NCI-H69 (cell line): ENCODE data around the gene CFB.
"Not testable (repeated sequence)": the region's sequence is repeated elsewhere in the genome, so short reads cannot be mapped to it uniquely, and the experiment has no call there.

Experiments used
- DNase-seq: peaks from one replicate; lab custom pipeline; 2025; lab: John Stamatoyannopoulos, UW

The CFB gene

DNA sequence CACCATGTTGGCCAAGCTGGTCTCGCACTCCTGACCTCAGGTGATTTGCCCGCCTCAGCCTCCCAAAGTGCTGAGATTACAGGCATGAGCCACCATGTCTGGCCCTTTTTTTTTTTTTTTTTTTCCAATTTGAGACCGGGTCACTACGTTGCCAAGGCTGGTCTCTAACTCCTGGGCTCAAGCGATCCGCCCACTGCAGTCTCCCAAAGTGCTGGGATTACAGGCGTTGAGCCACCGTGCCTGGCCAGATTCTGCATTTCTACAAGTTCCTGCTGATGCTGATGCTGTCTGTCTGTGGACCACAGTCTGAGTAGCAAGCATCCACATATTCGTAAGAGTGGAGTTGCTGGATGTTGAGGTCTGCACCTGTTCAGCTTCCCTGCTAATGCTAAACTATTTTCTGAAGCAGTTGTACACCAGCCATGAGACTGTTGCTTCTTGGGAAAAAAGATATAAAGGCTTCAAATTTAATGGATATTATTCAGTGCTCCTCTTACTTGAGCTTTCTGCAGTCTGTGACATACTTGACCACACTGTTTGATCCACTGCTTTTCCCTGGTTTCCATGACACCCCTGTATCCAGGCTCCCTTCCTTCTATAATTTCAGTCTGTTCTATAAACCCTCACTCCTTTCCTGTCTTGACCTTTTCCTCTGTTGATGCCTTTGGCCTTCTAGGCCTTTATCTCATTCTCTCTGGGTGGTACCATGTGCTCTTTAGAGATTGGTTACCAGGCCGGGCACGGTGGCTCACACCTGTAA is 33.9 kb upstream of the CFB start:
- DNase-seq, result no peak

DNA sequence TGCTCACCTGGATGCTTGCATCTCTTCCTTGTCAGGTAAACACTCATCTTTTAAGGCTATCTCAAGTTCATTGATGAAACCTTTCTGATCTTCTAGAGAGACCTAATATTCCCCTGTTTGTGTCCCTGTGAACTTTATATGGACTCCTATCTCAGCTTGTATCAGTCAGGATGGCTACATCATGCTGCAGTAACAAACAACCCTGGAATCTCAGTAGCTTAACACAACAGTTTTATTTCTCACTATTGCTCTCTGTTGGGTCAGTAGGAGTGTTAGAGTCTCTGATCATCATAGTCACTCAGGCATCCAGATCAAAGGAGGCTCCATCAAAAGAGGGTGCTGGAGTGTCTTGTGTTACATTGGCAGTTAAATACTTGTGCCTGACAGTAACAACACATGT is 30.5 kb upstream of the CFB start:
- DNase-seq, result no peak

DNA sequence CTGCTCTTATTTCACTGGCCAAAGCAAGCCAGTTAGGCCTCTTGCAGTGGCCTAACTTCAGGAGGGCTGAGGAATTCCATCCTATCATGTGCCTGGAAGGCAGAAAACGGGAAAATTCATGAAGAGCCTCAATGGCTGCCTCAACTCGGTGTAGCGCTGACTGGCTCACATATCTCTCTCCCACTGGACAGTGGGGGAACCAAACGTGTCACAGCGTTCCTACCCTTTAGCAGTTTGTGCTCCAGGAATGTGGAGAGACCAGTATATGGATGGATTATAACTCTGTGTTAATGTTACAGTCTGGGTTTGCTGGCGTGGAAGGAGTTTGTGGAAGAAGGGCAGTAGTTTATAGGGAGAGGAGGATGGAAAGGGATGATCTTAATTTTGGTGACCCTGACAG is 30.1 kb upstream of the CFB start:
- DNase-seq, result no peak

DNA sequence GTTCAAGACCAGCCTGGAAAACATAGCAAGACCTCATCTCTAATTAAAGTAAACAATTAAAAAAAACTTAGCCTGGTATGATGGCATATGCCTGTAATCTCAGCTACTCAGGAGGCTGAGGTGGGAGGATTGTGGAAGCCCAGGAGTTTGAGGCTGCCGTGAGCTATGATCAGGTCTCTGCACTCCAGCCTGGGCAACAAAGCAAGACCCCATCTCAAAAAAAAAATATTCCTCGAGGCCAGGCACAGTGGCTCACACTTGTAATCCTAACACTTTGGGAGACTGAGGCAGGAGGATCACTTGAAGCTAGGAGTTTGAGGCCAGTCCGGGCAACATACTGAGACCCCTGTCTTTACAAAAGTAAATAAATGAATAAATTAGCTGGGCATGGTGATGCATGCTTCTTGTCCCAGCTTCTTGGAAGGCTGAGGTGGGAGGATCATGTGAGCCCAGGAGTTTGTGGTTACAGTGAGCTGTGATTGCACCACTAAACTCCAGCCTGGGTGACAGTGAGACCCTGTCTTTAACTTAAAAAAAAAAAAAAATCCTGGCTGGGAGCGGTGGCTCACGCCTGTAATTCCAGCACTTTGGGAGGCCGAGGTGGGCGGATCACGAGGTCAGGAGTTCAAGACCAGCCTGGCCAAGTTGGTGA is 27.7 kb upstream of the CFB start:
- no peak for DNase-seq

DNA sequence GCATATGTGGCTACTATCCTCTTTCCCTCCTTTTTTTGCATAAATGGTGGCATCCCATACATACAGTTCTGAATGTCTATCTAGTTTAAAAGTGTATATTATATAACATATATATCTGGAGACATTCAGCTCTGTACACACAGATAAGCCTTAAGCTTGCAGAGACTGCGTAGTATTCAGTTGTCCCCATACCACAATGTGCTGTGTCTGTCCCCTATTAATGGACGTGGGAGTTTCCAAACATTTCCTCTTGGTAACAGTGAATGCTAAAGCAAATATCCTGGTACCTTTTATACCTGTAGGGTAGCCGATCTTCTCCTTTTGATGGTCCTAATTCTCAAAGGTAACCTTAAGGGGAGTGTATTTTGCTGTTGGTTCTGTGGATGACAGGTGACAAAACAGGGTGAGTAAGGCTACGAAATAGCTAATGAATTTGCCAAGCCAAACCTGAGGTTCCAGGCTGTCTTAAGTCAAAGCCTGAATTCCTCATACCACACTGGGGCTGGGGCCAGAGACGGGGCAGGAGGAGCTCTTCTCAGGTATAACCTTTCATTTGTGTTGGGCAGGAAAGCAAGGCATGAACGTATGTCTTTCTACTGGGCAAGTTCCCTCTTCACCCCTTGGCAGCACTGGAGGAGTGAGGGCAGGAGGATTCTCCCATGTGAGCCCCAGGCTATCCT is 26.1 kb upstream of the CFB start:
- no peak for DNase-seq

DNA sequence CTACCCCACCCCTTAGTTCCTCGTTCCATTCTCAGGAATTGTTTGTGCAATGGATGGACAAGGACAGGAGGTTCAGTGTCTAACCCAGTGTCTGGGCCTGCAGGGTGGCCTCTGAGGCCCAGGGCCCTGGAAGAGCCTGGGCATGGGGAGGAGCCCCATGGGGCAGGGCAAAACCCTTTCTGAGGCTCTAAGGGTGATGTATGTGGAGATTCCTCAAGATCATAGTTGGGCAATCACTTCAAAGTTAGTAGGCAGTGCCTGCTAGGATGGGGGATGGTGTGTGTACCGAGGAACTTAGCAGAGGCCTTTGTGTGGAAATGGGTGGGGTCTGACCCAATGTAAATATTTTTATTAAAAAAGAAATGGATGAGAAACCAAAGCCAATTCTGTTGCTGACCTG is 25.1 kb upstream of the CFB start:
- DNase-seq, result no peak

DNA sequence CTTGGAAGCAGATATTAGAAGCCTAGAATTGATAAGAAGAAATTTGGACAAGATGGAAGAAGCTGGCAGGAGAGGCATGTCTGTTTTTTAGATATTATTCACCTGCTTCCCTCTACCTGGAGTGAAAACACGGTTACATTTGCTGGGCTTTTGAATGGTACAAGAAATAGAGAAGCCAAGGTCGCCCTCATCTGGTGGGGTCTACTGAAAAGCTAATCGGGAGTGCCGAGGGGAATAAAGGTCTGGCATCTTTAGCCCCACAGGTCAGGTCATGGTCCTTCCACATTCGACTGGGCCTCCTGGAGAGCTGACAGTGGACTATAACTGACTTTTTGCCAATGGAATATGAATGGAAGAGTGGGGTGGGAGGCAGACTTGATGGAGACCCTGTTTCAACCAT is 23.0 kb upstream of the CFB start:
- peak; percentile 43 for DNase-seq

DNA sequence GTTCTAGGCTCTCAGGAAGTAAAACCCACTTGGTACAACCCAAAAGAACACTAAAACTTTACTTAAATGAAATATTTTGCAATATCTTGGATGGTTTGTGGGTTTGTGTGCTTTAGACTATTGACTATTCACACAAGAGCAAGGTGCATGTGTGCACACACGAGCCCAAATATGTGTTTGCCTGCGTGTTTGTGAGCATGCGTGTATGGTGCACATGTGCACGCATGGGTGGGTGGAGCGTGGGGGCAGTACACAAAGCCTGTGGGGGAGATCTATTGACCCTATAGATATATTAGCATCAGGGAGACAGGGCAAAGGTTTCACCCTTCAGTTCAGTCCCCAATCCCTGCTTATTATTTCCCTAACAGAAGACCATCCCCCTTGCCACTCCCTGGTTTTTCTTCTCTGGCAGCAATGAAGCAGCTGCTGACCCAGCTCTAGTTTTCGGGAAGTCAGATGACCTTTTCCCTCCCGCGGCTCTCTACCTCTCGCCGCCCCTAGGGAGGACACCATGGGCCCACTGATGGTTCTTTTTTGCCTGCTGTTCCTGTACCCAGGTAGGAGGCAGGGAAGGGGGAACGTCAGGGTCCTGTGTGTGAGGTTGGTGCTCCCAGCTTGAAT is 18.5 kb upstream of the CFB start, which contains the start of gene C2:
Gene C2 (plus strand): TSS at position 476 of the 621 bp plus-strand sequence. CDS start 36 bp downstream, at position 512.
- no peak for DNase-seq

DNA sequence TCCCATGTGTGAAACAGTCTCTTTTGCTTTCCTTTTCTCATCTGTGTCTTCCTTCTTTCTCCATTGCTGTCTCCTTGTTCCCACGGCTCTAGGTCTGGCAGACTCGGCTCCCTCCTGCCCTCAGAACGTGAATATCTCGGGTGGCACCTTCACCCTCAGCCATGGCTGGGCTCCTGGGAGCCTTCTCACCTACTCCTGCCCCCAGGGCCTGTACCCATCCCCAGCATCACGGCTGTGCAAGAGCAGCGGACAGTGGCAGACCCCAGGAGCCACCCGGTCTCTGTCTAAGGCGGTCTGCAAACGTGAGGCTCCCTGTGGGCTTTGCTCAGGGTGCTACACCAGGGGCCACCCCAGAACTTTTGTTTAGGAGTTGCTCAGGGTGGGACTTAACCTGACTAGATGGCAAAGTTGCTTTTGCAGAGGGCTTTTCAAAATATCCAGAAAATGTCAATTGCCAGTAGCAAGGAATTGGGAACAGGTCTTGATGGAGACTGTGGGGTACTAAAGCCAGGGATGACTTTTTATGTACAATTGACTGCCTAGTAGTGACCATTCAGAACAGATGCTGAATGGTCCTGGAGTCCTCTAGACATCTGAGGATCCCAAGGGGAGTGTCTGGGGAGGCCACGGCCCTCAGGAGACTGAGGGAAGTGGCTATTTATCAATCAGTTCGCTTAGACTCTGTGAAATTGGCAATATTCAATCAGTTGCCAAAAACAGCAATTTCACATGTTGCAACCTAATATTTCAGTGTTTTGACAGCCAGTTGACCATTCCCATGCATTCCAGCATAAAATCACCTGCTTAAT is 17.8 kb upstream of the CFB start:
- DNase-seq, result no peak

DNA sequence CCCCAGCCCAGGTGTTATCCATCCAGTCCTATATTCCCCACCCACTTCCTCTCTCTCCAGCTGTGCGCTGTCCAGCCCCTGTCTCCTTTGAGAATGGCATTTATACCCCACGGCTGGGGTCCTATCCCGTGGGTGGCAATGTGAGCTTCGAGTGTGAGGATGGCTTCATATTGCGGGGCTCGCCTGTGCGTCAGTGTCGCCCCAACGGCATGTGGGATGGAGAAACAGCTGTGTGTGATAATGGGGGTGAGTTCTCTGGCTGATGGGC is 17.3 kb upstream of the CFB start:
- DNase-seq, result no peak

DNA sequence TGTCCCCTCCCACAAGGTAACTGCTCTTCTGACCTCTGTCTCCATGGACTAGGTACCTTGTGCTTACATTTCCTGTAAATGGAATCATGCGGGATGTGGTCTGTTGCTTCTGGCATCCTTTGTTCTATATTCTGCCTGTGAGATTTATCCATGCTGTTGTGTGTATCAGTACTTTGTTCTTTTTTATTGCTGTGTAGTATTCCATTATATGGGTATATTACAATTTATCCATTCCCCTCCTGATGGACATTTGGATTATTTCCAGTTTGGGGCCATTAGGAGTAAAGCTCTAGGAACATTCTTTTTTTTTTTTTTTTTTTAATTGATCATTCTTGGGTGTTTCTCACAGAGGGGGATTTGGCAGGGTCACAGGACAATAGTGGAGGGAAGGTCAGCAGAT is 14.9 kb upstream of the CFB start:
- DNase-seq, result no peak

DNA sequence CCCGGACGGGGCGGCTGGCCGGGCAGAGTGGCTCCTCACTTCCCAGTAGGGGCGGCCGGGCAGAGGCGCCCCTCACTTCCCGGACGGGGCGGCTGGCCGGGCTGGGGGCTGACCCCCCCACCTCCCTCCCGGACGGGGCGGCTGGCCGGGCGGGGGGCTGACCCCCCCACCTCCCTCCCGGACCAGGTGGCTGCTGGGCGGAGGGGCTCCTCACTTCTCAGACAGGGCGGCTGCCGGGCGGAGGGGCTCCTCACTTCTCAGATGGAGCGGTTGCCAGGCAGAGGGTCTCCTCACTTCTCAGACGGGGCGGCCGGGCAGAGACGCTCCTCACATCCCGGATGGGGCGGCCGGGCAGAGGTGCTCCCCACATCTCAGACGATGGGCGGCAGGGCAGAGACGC is 13.8 kb upstream of the CFB start:
- DNase-seq, result not testable (repeated sequence)

DNA sequence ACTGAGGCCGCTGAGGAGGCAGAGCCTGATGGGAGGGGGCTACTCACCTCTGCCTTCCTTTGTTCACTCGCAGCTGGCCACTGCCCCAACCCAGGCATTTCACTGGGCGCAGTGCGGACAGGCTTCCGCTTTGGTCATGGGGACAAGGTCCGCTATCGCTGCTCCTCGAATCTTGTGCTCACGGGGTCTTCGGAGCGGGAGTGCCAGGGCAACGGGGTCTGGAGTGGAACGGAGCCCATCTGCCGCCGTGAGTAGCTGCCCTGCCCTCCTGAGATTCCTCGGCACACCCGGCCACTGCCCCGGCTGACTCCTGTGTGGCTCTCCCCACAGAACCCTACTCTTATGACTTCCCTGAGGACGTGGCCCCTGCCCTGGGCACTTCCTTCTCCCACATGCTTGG is 12.4 kb upstream of the CFB start:
- no peak for DNase-seq

DNA sequence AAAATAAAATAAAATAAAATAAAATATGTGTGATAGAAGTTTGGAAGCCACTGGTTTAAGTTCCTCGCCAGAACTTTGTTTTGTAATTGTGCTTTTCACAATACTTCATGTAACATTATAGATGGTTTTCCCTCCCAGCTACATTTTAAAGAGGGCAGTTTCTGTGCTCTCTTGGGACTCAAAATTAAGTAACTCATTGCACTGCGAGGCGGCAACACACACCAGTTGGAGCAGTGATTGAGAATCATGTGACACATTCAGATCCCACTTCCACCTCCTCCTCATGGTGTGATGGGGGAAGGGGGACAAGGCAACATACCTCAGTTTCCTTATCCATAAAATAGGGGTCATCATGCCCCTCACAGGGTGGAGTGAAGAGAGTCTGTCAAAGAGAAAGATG is 10.9 kb upstream of the CFB start:
- no peak for DNase-seq

DNA sequence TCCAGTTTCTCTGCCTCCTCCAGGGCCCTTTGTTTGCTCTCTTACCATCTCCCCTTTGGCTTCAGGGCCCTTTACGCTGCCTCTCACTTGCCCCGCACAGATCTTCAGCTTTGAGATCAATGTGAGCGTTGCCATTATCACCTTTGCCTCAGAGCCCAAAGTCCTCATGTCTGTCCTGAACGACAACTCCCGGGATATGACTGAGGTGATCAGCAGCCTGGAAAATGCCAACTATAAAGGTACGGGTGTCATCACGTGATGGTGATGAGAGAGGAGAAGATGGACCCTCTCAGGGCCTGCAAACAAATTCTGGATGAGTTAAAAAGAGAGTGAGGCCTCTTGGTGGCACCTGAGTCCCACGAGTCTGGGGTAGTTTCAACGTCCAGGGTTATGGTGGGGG is 10.1 kb upstream of the CFB start:
- DNase-seq, result no peak

DNA sequence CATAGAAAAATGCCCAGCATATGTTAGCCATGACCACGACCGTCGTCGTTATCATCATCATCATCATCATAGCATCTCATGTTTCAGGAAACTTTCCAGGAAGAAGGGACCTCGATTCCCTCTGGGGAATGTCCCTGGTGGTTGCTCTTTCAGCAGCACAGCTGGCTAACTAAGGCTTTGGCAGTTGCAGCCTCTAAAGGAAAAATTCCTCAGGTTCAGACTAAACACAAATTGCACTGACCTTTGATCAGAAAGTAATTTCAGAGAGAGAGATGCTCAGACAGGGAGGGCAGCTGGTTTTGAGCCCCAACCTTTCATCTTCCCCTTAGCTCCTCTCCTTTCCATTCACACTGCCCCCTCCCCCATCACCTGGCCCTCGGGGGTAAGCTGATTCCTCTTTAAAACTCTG is 5.6 kb upstream of the CFB start:
- peak; percentile 52 for DNase-seq

DNA sequence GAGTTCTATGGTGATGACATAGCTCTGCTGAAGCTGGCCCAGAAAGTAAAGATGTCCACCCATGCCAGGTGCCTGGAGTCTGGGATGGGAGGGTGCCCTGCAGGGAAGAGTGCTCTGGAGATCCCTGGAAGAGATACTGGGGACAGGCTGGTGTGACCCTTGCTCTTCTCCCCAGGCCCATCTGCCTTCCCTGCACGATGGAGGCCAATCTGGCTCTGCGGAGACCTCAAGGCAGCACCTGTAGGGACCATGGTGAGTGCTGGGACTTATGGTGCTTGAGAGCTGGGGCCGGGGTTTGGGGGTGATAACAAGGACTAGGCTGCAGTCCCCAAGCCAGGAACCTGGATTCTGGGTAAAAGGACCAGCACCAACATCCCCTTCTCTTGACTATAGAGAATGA is 2.2 kb upstream of the CFB start:
- no peak for DNase-seq

DNA sequence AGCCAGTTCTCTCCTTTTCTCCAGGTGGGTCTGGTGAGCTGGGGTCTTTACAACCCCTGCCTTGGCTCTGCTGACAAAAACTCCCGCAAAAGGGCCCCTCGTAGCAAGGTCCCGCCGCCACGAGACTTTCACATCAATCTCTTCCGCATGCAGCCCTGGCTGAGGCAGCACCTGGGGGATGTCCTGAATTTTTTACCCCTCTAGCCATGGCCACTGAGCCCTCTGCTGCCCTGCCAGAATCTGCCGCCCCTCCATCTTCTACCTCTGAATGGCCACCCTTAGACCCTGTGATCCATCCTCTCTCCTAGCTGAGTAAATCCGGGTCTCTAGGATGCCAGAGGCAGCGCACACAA is 765 bp upstream of the CFB start:
- DNase-seq, result no peak

DNA sequence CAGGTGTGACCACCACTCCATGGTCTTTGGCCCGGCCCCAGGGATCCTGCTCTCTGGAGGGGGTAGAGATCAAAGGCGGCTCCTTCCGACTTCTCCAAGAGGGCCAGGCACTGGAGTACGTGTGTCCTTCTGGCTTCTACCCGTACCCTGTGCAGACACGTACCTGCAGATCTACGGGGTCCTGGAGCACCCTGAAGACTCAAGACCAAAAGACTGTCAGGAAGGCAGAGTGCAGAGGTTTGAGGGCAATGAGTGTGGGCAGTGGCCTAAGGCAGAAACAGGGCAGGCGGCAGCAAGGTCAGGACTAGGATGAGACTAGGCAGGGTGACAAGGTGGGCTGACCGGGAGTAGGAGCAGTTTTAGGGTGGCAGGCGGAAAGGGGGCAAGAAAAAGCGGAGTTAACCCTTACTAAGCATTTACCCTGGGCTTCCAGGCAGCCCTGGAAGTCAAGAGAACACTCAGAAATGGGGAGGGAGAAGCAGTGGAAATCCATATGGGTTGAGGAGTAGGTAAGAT is 533 bp downstream of the CFB start:
- no peak for DNase-seq

DNA sequence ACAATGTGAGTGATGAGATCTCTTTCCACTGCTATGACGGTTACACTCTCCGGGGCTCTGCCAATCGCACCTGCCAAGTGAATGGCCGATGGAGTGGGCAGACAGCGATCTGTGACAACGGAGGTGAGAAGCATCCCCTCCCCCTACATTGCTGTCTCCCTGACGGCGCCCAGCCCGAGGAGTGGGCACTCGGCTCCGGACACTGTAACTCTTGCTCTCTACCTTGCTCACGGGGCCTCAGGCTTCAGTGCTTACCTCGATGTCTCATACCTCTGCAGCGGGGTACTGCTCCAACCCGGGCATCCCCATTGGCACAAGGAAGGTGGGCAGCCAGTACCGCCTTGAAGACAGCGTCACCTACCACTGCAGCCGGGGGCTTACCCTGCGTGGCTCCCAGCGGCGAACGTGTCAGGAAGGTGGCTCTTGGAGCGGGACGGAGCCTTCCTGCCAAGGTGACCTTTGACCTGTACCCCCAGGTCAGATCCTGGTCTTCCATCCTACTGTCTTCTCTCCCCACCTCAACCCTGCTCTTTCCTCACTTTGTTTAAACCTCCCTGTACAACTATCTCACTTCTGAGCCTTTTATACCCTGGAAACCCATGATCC is 1.3 kb downstream of the CFB start:
- DNase-seq, result no peak

DNA sequence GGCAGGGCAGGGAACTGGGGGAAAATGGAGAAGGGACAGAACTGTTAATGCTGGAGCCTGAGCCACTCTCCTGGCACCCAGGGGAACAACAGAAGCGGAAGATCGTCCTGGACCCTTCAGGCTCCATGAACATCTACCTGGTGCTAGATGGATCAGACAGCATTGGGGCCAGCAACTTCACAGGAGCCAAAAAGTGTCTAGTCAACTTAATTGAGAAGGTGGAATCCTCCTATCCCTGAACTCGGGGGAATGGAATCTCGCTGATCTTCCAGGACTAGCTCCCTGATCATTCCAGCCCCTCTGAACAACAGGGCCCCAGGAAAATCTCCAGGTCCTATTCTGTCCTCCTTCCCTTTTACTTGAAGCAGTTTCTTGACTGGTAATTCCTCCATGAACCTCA is 2.0 kb downstream of the CFB start:
- DNase-seq, result no peak

DNA sequence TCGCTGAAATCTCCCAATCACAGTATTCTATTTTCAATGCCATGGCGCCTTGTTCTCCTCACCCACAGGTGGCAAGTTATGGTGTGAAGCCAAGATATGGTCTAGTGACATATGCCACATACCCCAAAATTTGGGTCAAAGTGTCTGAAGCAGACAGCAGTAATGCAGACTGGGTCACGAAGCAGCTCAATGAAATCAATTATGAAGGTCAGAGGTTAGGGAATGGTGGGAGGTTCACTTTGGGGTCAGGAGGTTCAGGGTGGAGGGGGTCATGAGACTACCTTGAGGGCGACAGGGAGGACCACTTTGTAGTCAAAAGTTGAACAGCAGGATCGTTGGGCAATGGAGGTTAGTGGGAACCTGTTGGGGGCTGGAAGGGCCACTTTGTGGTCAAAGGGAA is 2.4 kb downstream of the CFB start:
- DNase-seq, result no peak
